ENCODE data around the gene PAK5. TPM values are rescaled to one million over a fixed set of nuclear protein-coding genes. Genes with fewer than 3 reads are reported as not detected.

Gene PAK5
- total RNA-seq (not detected), polyA plus RNA-seq (not detected), total RNA-seq (not detected)

GRCh38 chr20:9838378-9839295, at the start of gene PAK5:
PAK5 (minus strand) TSS chr20:9839076; CDS start chr20:9644328, 194,748 bp downstream.
- H3K27me3 ChIP-seq (ENCODE audit: control insufficient read depth in 2 of 2, insufficient read depth in 2 of 2, low read length in 2 of 2), result no peaks in the 10 kb centered on the region
- H3K4me1 ChIP-seq (ENCODE audit: control insufficient read depth in 2 of 2, insufficient read depth in 2 of 2, low read length in 2 of 2), result no peaks in the 10 kb centered on the region
- DNase-seq (no peak), ATAC-seq (no peak)
- peaks cover 0 to 4% (median 0%) of the 10 kb centered on the region in 5 donors for H3K36me3 Mint-ChIP-seq
- no peaks in the 10 kb centered on the region for H3K9me3 ChIP-seq (ENCODE audit: control insufficient read depth in 2 of 3, low read length in 3 of 3)
- POLR2A ChIA-PET, result no interaction called here
- peaks cover 0 to 26% (median 9%) of the 10 kb centered on the region in 11 donors for H3K9me3 Mint-ChIP-seq
- H3K27me3 Mint-ChIP-seq, result peaks cover 20 to 44% (median 37%) of the 10 kb centered on the region in 5 donors
- no peak within 1 kb of the TSS for H3K4me3 ChIP-seq (ENCODE audit: low read length)
- H3K27ac Mint-ChIP-seq, result no peak within 1 kb of the TSS
- H3K4me1 Mint-ChIP-seq, result no peaks in the 10 kb centered on the region
- H3K27ac ChIP-seq (ENCODE audit: low read depth, low read length), result no peak within 1 kb of the TSS
- H3K4me3 Mint-ChIP-seq, result no peak within 1 kb of the TSS
- no peaks in the 10 kb centered on the region for H3K36me3 ChIP-seq (ENCODE audit: control insufficient read depth in 2 of 3, insufficient read depth in 3 of 3, low read length in 3 of 3)
- CTCF ChIA-PET, result no interaction called here
- intact Hi-C loops (cut with micrococcal nuclease), result no loop called here

DNA sequence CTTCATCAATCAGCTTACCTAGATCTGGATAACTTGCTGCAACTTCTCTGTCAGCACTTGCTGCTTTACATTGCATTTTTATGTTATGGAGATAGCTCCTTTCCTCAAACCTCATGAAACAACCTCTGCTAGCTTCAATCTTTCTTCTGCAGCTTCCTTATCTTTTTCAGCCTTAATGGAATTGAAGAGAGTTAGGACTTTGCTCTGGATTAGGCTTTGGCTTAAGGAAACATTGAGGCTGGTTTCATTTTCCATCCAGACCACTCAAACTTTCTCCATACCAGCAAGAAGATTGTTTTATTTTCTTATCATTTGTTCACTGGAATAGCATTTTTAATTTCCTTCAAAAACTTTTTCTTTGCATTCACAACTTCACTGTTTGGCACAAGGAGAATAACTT, 48.8 kb upstream of the PAK5 start:
- Mint-ChIP-seq H3K27ac (no peak overlapping the region), H3K4me1 (peaks cover 0 to 2% (median 0%) of the 10 kb centered on the region in 7 donors), H3K36me3 (peaks cover 0 to 5% (median 0%) of the 10 kb centered on the region in 5 donors), H3K27me3 (peaks cover 0 to 12% (median 8%) of the 10 kb centered on the region in 5 donors), H3K4me3 (no peak overlapping the region), H3K9me3 (peaks cover 0 to 24% (median 4%) of the 10 kb centered on the region in 11 donors)
- ChIA-PET POLR2A (no interaction called here), CTCF (no interaction called here)
- no peak for ATAC-seq
- Histone ChIP-seq H3K4me1 (ENCODE audit: control insufficient read depth in 2 of 2, insufficient read depth in 2 of 2, low read length in 2 of 2) (no peaks in the 10 kb centered on the region), H3K9me3 (ENCODE audit: control insufficient read depth in 2 of 3, low read length in 3 of 3) (no peaks in the 10 kb centered on the region), H3K27me3 (ENCODE audit: control insufficient read depth in 2 of 2, insufficient read depth in 2 of 2, low read length in 2 of 2) (no peaks in the 10 kb centered on the region), H3K27ac (ENCODE audit: low read depth, low read length) (no peak overlapping the region), H3K4me3 (ENCODE audit: low read length) (no peak overlapping the region), H3K36me3 (ENCODE audit: control insufficient read depth in 2 of 3, insufficient read depth in 3 of 3, low read length in 3 of 3) (no peaks in the 10 kb centered on the region)
- DNase-seq, result no peak
- intact Hi-C loops (cut with micrococcal nuclease), result no loop called here

DNA sequence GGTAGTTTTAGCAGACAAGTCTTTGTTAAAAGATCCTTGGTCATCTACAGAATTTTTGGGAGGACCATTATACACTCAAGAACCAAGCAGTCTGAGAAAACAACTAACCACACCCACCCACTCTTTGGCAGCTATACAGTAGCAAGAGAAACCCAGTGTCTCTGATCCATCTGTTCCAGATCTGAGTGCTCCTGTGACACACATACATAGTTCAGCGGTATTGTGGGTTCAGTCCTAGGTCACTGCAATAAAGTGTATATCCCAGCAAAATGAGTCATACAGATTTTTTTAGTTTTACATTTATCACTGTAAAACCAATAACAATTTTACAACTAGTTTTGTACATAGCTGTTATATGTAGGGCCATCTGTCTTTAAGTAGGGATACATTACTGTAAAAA, 47.4 kb upstream of the PAK5 start:
- intact Hi-C loops (cut with micrococcal nuclease), result no loop called here
- Histone ChIP-seq H3K4me3 (ENCODE audit: low read length) (no peak overlapping the region), H3K9me3 (ENCODE audit: control insufficient read depth in 2 of 3, low read length in 3 of 3) (no peaks in the 10 kb centered on the region), H3K27ac (ENCODE audit: low read depth, low read length) (no peak overlapping the region), H3K36me3 (ENCODE audit: control insufficient read depth in 2 of 3, insufficient read depth in 3 of 3, low read length in 3 of 3) (no peaks in the 10 kb centered on the region), H3K4me1 (ENCODE audit: control insufficient read depth in 2 of 2, insufficient read depth in 2 of 2, low read length in 2 of 2) (no peaks in the 10 kb centered on the region), H3K27me3 (ENCODE audit: control insufficient read depth in 2 of 2, insufficient read depth in 2 of 2, low read length in 2 of 2) (no peaks in the 10 kb centered on the region)
- POLR2A ChIA-PET, result no interaction called here
- peaks cover 0 to 2% (median 0%) of the 10 kb centered on the region in 7 donors for H3K4me1 Mint-ChIP-seq
- ATAC-seq (no peak), DNase-seq (no peak)
- H3K27ac Mint-ChIP-seq, result no peak overlapping the region
- CTCF ChIA-PET, result no interaction called here
- no peak overlapping the region for H3K4me3 Mint-ChIP-seq
- peaks cover 0 to 12% (median 4%) of the 10 kb centered on the region in 5 donors for H3K27me3 Mint-ChIP-seq
- peaks cover 0 to 30% (median 4%) of the 10 kb centered on the region in 11 donors for H3K9me3 Mint-ChIP-seq
- H3K36me3 Mint-ChIP-seq, result peaks cover 0 to 5% (median 0%) of the 10 kb centered on the region in 5 donors

DNA sequence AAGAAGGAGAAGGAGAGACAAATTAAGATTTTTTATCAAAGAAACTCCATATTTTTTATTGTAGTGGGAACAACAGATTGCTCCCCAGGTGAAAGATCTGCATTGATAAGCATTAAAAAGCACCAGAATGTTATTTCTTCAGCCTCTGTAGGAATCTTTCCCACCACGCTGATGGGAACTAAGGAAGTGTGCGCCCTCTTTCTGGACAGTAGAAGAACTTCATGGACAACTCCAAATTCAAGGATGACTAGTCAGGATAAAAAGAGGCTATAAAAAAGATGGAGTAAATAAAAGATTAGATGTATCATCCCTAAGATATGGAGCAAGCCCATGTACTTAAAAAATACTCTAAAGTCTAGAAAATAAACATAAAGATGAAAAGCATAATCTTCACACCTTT, 45.8 kb upstream of the PAK5 start:
- H3K4me1 ChIP-seq (ENCODE audit: control insufficient read depth in 2 of 2, insufficient read depth in 2 of 2, low read length in 2 of 2), result no peaks in the 10 kb centered on the region
- no peaks in the 10 kb centered on the region for H3K9me3 ChIP-seq (ENCODE audit: control insufficient read depth in 2 of 3, low read length in 3 of 3)
- CTCF ChIA-PET, result no interaction called here
- H3K36me3 ChIP-seq (ENCODE audit: control insufficient read depth in 2 of 3, insufficient read depth in 3 of 3, low read length in 3 of 3), result no peaks in the 10 kb centered on the region
- Mint-ChIP-seq H3K27ac (no peak overlapping the region), H3K27me3 (peaks cover 0 to 12% (median 4%) of the 10 kb centered on the region in 5 donors), H3K36me3 (peaks cover 0 to 5% (median 0%) of the 10 kb centered on the region in 5 donors), H3K4me3 (no peak overlapping the region), H3K9me3 (peaks cover 0 to 23% (median 4%) of the 10 kb centered on the region in 11 donors), H3K4me1 (peaks cover 0 to 2% (median 0%) of the 10 kb centered on the region in 7 donors)
- H3K4me3 ChIP-seq (ENCODE audit: low read length), result no peak overlapping the region
- DNase-seq (no peak), ATAC-seq (no peak)
- H3K27ac ChIP-seq (ENCODE audit: low read depth, low read length), result no peak overlapping the region
- no peaks in the 10 kb centered on the region for H3K27me3 ChIP-seq (ENCODE audit: control insufficient read depth in 2 of 2, insufficient read depth in 2 of 2, low read length in 2 of 2)
- POLR2A ChIA-PET, result no interaction called here
- intact Hi-C loops (cut with micrococcal nuclease), result no loop called here

DNA sequence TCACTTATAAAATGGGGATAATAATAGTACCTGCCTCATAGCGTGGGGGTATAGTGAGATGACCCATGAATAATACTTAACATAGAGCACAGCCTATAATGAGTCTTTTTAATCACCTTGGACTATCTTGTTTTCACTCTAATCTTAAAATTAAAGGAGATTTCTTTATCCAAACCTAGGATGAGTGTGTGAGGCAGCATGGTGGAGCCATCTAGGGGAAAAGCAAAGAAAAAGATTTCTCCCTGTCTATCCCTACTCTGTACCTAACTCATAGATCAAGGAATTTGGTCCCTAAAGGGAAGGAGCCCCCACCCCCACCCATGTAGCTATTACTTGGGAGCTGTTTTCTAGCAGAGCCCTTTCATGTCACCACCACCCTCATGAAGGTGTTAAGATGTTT, 45.2 kb upstream of the PAK5 start:
- H3K4me1 Mint-ChIP-seq, result no peaks in the 10 kb centered on the region
- no peaks in the 10 kb centered on the region for H3K4me1 ChIP-seq (ENCODE audit: control insufficient read depth in 2 of 2, insufficient read depth in 2 of 2, low read length in 2 of 2)
- POLR2A ChIA-PET, result no interaction called here
- H3K27me3 ChIP-seq (ENCODE audit: control insufficient read depth in 2 of 2, insufficient read depth in 2 of 2, low read length in 2 of 2), result no peaks in the 10 kb centered on the region
- ATAC-seq (no peak), DNase-seq (no peak)
- intact Hi-C loops (cut with micrococcal nuclease), result no loop called here
- no peak overlapping the region for H3K27ac ChIP-seq (ENCODE audit: low read depth, low read length)
- H3K4me3 ChIP-seq (ENCODE audit: low read length), result no peak overlapping the region
- CTCF ChIA-PET, result no interaction called here
- H3K27me3 Mint-ChIP-seq, result peaks cover 0 to 12% (median 4%) of the 10 kb centered on the region in 5 donors
- peaks cover 0 to 17% (median 2%) of the 10 kb centered on the region in 11 donors for H3K9me3 Mint-ChIP-seq
- no peaks in the 10 kb centered on the region for H3K9me3 ChIP-seq (ENCODE audit: control insufficient read depth in 2 of 3, low read length in 3 of 3)
- no peak overlapping the region for H3K27ac Mint-ChIP-seq
- no peak overlapping the region for H3K4me3 Mint-ChIP-seq
- H3K36me3 Mint-ChIP-seq, result peaks cover 0 to under 1% (median 0%) of the 10 kb centered on the region in 5 donors
- no peaks in the 10 kb centered on the region for H3K36me3 ChIP-seq (ENCODE audit: control insufficient read depth in 2 of 3, insufficient read depth in 3 of 3, low read length in 3 of 3)

GRCh38 chr20:9877932-9878495, 39.1 kb upstream of the PAK5 start:
- DNase-seq (no peak), ATAC-seq (no peak)
- intact Hi-C loops (cut with micrococcal nuclease), result no loop called here
- no peaks in the 10 kb centered on the region for H3K36me3 Mint-ChIP-seq
- H3K27me3 Mint-ChIP-seq, result peaks cover 0 to 4% (median 0%) of the 10 kb centered on the region in 5 donors
- H3K4me3 Mint-ChIP-seq, result no peak overlapping the region
- H3K4me1 Mint-ChIP-seq, result no peaks in the 10 kb centered on the region
- Histone ChIP-seq H3K4me3 (ENCODE audit: low read length) (no peak overlapping the region), H3K36me3 (ENCODE audit: control insufficient read depth in 2 of 3, insufficient read depth in 3 of 3, low read length in 3 of 3) (no peaks in the 10 kb centered on the region), H3K4me1 (ENCODE audit: control insufficient read depth in 2 of 2, insufficient read depth in 2 of 2, low read length in 2 of 2) (no peaks in the 10 kb centered on the region), H3K9me3 (ENCODE audit: control insufficient read depth in 2 of 3, low read length in 3 of 3) (no peaks in the 10 kb centered on the region), H3K27me3 (ENCODE audit: control insufficient read depth in 2 of 2, insufficient read depth in 2 of 2, low read length in 2 of 2) (no peaks in the 10 kb centered on the region), H3K27ac (ENCODE audit: low read depth, low read length) (no peak overlapping the region)
- H3K27ac Mint-ChIP-seq, result no peak overlapping the region
- peaks cover 0 to 22% (median 4%) of the 10 kb centered on the region in 11 donors for H3K9me3 Mint-ChIP-seq
- CTCF ChIA-PET, result no interaction called here
- POLR2A ChIA-PET, result no interaction called here
